SU-DHL-6 (cell line): ENCODE data around the gene HRC.

Experiments used
- H2AFZ ChIP-seq: fragments of 200-600 bp; sonication (generic); 2 replicates; pipeline ENCODE4 v1.6.1; 2014; ENCODE audit warnings: low read depth, mild to moderate bottlenecking, moderate library complexity, mixed read lengths, antibody characterized with exemption, low read length; ENCODE audit not compliant: severe bottlenecking
- H3F3A ChIP-seq: fragments of 200-600 bp; shearing (Covaris generic); 2 replicates; pipeline ENCODE4 v1.6.0; 2016; ENCODE audit warnings: antibody characterized with exemption, mild to moderate bottlenecking; ENCODE audit not compliant: insufficient read depth
- H3K27ac ChIP-seq: fragments of 200-600 bp; sonication (generic); 2 replicates; pipeline ENCODE4 v1.5.1; 2016; ENCODE audit warnings: low read depth, mild to moderate bottlenecking, low read length, moderate library complexity, mixed read lengths
- H3K27me3 ChIP-seq: fragments of 200-600 bp; sonication (generic), shearing (Covaris generic); 2 replicates; pipeline ENCODE4 v1.6.0; 2014; ENCODE audit warnings: mild to moderate bottlenecking, low read length
- H3K36me3 ChIP-seq: fragments of 200-600 bp; sonication (generic); 2 replicates; pipeline ENCODE4 v1.6.1; 2014; ENCODE audit warnings: mild to moderate bottlenecking, low read length, mixed read lengths
- H3K4me2 ChIP-seq: fragments of 300-600, 200-600 bp; shearing (Covaris generic), sonication (generic); 2 replicates; pipeline ENCODE4 v1.6.0; 2014; ENCODE audit warnings: low read length, low read depth, mild to moderate bottlenecking; ENCODE audit not compliant: poor library complexity, severe bottlenecking
- H3K4me3 ChIP-seq: fragments of 200-600 bp; sonication (generic); 2 replicates; pipeline ENCODE4 v1.5.1; 2014; ENCODE audit warnings: antibody characterized with exemption, low read length, mild to moderate bottlenecking, mixed read lengths; ENCODE audit not compliant: insufficient read depth, poor library complexity, severe bottlenecking
- H3K79me2 ChIP-seq: fragments of 200-600 bp; sonication (generic); 2 replicates; pipeline ENCODE4 v1.6.1; 2014; ENCODE audit warnings: mild to moderate bottlenecking, low read length, moderate library complexity; ENCODE audit not compliant: insufficient read depth
- H3K9ac ChIP-seq: fragments of 200-600 bp; sonication (generic); 2 replicates; pipeline ENCODE4 v1.7.0; 2014; ENCODE audit warnings: mild to moderate bottlenecking, low read length
- H3K9me2 ChIP-seq: fragments of 200-600 bp; sonication (generic); replicated peaks from 2 replicates; pipeline ENCODE4 v1.6.1; 2014; ENCODE audit warnings: low read length; ENCODE audit not compliant: insufficient read depth
- H3K9me3 ChIP-seq: fragments of 200-600 bp; sonication (generic); 2 replicates; pipeline ENCODE4 v1.6.1; 2014; ENCODE audit warnings: low read length, mixed read lengths; ENCODE audit not compliant: insufficient read depth
- H4K20me1 ChIP-seq: fragments of 200-600 bp; sonication (generic); 2 replicates; pipeline ENCODE4 v1.6.1; 2014; ENCODE audit warnings: low read depth, mild to moderate bottlenecking, antibody characterized with exemption, low read length, moderate library complexity, mixed read lengths
- CTCF ChIP-seq: fragments of 200-600 bp; sonication (generic); IDR thresholded peaks from one replicate; pipeline ENCODE4 v1.5.1; 2017; ENCODE audit warnings: antibody characterized with exemption, mild to moderate bottlenecking, low read length, moderate library complexity; ENCODE audit not compliant: insufficient read depth, poor library complexity, severe bottlenecking
- EZH2phosphoT487 ChIP-seq: fragments of 200-600 bp; sonication (generic), shearing (Covaris generic); conservative IDR thresholded peaks from 2 replicates; pipeline ENCODE4 v1.6.1; 2018; ENCODE audit warnings: mild to moderate bottlenecking, antibody characterized with exemption, low read length, moderate library complexity, mixed read lengths

HRC gene

GRCh38 chr19:49107625-49108459 is 47.4 kb downstream of the HRC start:
- H3K4me2 ChIP-seq, result no peak overlapping the region
- no peak overlapping the region for H3K4me3 ChIP-seq
- no peak overlapping the region for H2AFZ ChIP-seq
- H3K27me3 ChIP-seq, result no peaks in the 10 kb centered on the region
- TF ChIP-seq EZH2phosphoT487 (no peak), CTCF (no peak)
- no peaks in the 10 kb centered on the region for H3K9me2 ChIP-seq
- no peaks in the 10 kb centered on the region; the same call in 1 of the 2 replicates for H4K20me1 ChIP-seq
- H3F3A ChIP-seq, result peaks cover 18% of the 10 kb centered on the region
- peaks cover 3% of the 10 kb centered on the region; the same call in 1 of the 2 replicates for H3K36me3 ChIP-seq
- H3K9me3 ChIP-seq, result no peaks in the 10 kb centered on the region
- H3K27ac ChIP-seq, result no peak overlapping the region
- H3K79me2 ChIP-seq, result no peaks in the 10 kb centered on the region
- H3K9ac ChIP-seq, result no peak overlapping the region

DNA sequence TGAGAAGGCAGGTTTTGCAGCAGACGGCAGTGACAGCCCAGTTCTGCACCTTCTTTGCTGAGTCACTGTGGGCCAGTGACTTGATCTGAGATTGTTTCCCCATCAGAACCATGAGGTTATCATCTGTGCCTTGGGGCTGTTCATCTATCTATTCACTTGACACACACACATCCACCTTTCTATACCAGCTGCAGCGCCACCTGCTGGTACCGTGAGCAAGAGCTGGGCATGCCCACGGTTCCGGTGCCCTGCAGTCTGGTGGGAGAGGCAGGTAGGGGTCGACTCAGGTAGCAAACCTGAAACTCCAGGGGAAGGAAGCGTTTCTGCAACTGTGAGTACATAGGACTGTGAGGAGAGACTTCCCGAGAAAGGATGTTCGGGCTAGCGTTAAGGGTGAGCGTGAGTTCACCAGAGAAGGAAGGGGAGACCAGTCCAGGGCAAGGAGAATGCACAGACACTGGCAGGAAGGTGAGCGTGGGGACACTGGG is 48.5 kb downstream of the HRC start:
- Histone ChIP-seq H3K4me2 (no peak overlapping the region), H3K79me2 (no peaks in the 10 kb centered on the region), H3K9me2 (no peaks in the 10 kb centered on the region), H2AFZ (no peak overlapping the region), H3K27me3 (no peaks in the 10 kb centered on the region), H3K9me3 (no peaks in the 10 kb centered on the region), H3F3A (peaks cover 18% of the 10 kb centered on the region), H3K27ac (no peak overlapping the region), H3K4me3 (no peak overlapping the region), H4K20me1 (no peaks in the 10 kb centered on the region; the same call in 1 of the 2 replicates), H3K9ac (no peak overlapping the region), H3K36me3 (peaks cover 3% of the 10 kb centered on the region; the same call in 1 of the 2 replicates)
- peak; percentile 97 for TF ChIP-seq CTCF
- no peak for TF ChIP-seq EZH2phosphoT487

GRCh38 chr19:49104229-49104864 is 50.8 kb downstream of the HRC start:
- Histone ChIP-seq H3K9ac (no peak overlapping the region), H3K9me3 (no peaks in the 10 kb centered on the region), H3K4me2 (no peak overlapping the region), H3F3A (peaks cover 2% of the 10 kb centered on the region), H3K27ac (no peak overlapping the region), H3K79me2 (no peaks in the 10 kb centered on the region), H3K4me3 (no peak overlapping the region), H3K9me2 (no peaks in the 10 kb centered on the region), H3K36me3 (peaks cover 3% of the 10 kb centered on the region; the same call in 1 of the 2 replicates), H3K27me3 (no peaks in the 10 kb centered on the region), H4K20me1 (no peaks in the 10 kb centered on the region; the same call in 1 of the 2 replicates), H2AFZ (no peak overlapping the region)
- TF ChIP-seq EZH2phosphoT487 (no peak), CTCF (no peak)
